Choroid plexus epithelial cell (primary cell): ENCODE measurements around the gene ARHGAP4.

Experiments
- DNase-seq: peaks from one replicate; pipeline ENCODE4 v3.0.0-alpha.2; 2010; ENCODE audit warnings: low read depth
- H3K4me3 ChIP-seq: 2 replicates; pipeline ENCODE4 v1.5.1; 2011; ENCODE audit warnings: low read depth, mild to moderate bottlenecking, control low read depth, low read length, moderate library complexity
- TF ChIP-seq, protein P1 (sequence below): conservative IDR thresholded peaks from 2 replicates; pipeline ENCODE4 v1.5.1; 2011; ENCODE audit warnings: low read depth, mild to moderate bottlenecking, control low read depth, inconsistent platforms, low read length, moderate library complexity

Gene ARHGAP4

DNA sequence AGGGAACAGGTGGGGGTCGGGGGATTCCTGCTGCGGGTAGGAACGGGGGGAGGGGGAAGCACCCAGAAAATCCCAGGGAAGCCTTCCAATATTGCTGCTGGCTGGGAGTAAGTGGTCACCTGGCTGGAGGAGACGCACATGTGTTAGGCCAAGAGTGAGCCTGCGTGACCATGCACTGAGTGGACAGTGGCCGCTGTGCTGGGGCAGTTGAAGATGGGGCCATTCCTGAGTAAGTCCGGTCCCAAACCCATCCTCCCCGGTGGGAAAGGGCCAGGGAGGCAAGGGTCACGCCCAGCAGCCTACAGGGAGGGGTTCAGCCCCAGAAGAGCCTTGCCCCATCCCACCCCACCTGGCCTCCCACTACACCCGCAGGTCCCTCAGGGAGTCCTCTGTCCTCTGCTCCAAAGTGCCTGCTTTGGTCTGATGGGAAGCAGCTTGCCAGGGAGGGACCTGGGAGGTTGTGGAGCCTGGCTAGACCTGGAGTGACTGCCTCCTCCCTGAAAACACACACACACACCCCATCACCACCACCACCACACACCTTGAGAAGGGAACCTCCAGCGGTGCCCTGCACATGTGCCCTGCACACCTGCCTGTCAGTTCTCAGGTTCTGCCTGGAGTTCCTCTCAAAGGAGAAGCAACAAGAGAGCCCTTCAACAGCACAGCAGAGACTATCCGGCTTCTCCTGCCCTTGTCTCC, 46.2 kb downstream of the ARHGAP4 start:
- no peak for DNase-seq
- TF ChIP-seq, protein P1, sequence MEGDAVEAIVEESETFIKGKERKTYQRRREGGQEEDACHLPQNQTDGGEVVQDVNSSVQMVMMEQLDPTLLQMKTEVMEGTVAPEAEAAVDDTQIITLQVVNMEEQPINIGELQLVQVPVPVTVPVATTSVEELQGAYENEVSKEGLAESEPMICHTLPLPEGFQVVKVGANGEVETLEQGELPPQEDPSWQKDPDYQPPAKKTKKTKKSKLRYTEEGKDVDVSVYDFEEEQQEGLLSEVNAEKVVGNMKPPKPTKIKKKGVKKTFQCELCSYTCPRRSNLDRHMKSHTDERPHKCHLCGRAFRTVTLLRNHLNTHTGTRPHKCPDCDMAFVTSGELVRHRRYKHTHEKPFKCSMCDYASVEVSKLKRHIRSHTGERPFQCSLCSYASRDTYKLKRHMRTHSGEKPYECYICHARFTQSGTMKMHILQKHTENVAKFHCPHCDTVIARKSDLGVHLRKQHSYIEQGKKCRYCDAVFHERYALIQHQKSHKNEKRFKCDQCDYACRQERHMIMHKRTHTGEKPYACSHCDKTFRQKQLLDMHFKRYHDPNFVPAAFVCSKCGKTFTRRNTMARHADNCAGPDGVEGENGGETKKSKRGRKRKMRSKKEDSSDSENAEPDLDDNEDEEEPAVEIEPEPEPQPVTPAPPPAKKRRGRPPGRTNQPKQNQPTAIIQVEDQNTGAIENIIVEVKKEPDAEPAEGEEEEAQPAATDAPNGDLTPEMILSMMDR, result no peak

GRCh38 chrX:153878969-153879653, 47.0 kb downstream of the ARHGAP4 start:
- DNase-seq, result peak; percentile 12
- no peak overlapping the region for H3K4me3 ChIP-seq
- TF ChIP-seq, protein P1, result no peak

More for the DNA sequence above, 46.2 kb downstream of the ARHGAP4 start:
- H3K4me3 ChIP-seq, result no peak overlapping the region

- no peak overlapping the region for H3K4me3 ChIP-seq
- TF ChIP-seq, protein P1, result no peak
- no peak for DNase-seq
These were observed 47.7 kb downstream of the ARHGAP4 start for GRCh38 chrX:153878345-153878744.

DNA sequence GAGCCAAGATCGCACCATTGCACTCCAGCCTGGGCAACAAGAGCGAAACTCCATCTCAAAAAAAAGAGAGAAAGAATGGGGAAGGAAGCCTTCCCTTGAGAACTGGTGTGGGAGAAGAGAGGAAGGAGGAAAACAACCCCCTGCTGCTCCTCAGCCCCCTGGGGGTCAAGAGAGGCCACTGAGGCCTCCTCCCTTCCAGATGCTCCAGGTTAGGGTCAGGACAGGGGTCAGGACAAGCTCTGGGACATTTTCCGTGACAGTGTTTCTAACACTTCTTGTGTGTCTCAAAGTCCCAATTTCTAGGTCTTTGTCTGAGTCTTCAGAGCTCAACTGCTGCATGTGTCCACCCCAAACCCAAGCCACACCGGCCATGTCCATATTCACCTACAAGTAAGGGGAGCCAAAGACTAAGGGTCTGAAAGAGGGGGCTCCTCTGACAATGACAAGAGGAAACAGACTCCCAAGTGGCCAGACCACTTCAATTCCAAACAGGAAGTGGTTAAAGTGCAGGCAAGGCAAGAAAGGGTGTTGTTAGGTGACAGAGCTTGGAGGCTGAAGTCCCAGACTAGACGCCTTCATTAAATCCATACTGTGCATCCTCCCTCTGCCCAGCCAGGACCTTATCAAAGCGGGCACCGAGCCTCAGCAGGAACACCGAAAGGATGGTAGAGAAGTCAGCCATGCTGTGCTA, 48.3 kb downstream of the ARHGAP4 start:
- TF ChIP-seq, protein P1, result no peak
- no peak for DNase-seq
- no peak overlapping the region for H3K4me3 ChIP-seq

DNA sequence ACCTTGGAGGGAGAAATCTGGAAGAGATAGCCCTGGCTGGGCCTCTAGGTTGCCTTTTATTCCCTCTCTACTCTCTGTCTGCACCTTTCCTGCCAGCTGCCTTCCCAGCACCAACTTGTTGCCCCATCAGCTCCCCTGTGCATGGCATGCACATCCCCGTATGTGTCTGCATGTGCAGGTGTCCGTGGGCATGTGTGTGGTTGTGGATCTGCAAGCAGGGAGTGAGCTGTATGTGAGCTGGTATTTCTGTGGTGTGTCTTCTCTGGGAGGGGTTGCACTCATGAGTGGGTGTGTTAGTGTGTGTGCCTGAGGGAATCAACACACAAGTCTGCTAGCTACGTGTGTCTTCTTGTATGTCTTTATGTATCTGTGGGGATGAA, 50.0 kb downstream of the ARHGAP4 start:
- H3K4me3 ChIP-seq, result no peak overlapping the region
- no peak for DNase-seq
- TF ChIP-seq, protein P1, result no peak

DNA sequence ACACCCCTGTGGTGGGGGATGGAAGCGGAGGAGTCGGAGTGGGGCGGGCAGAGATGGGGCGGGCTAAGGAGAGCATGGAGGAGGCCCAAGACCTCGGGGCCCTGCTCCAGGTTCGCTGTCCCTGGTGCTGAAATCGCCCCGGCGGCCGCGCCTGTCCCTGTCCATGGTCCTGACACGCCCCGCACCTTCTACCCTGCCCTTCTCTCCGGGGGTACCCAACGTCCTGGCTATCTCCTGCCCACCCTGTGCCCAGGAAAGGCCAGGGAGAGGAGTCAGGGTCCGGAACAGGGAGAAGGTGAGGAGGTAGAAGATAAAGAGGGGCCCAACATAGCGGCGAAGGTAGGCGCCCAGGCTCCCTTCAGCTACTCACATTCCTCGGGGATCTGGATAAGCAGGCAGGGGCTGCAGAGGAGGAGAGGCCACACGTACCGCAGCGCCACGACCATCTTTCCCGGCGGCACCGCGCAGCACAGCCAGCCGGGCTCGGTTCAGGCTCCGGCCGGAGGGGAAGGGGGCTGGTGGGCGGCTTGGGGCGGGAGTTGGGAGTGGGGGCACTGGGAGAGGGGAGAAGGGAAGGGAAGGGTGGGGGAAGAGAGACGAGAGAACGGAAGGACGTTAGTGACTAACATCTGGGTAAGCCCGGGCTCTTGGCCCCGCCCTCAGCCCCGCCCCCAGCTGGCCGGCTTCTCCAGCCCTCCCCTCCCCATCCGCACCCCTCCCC, 50.5 kb downstream of the ARHGAP4 start:
- DNase-seq, result peak; percentile 36
- TF ChIP-seq, protein P1, result no peak

More for the DNA sequence above, 50.5 kb downstream of the ARHGAP4 start:
- no peak overlapping the region for H3K4me3 ChIP-seq
